Immature natural killer cell (primary cell): ENCODE data around the gene MYH6. TPM values are rescaled to one million over a fixed set of nuclear protein-coding genes. Genes with fewer than 3 reads are reported as not detected.

ENCODE experiments used
- polyA plus RNA-seq, 3 donors: library from polyadenylated mRNA; unstranded; fragments of 300-500 nt; fragmentation: Illumina TruSeq; gene quantifications; one replicate each; pipeline ENCODE4 v1.2.3, GENCODE V29; 2021

The MYH6 gene
- polyA plus RNA-seq, 3 donors from 2014 or later = not detected

Other genes with a start within 250 kb of the MYH6 start
- under 1 TPM in 1 of 3 donors, not detected in 2; 0.45 TPM for gene SLC7A8, start 224.6 kb downstream of the MYH6 start, polyA plus RNA-seq
- not detected for gene RNF212B, start 170.3 kb downstream of the MYH6 start, polyA plus RNA-seq
- 1 to 10 TPM; 1.2 to 4.9 (median 2.1) TPM for gene HOMEZ, start 122.1 kb downstream of the MYH6 start, polyA plus RNA-seq
- 1 to 10 TPM in 2 of 3 donors, not detected in 1; 1.4 to 2.0 TPM for gene PPP1R3E, start 105.4 kb downstream of the MYH6 start, polyA plus RNA-seq
- 1 to 10 TPM in 1 of 3 donors, under 1 TPM in 2; 0.07 to 1.2 (median 0.69) TPM for gene BCL2L2, start 101.4 kb downstream of the MYH6 start, polyA plus RNA-seq
- gene PABPN1, start 86.8 kb downstream of the MYH6 start, polyA plus RNA-seq = 100 to 1,000 TPM in 2 of 3 donors, 10 to 100 TPM in 1; 86.2 to 114 (median 113) TPM
- gene SLC22A17, start 55.4 kb downstream of the MYH6 start, polyA plus RNA-seq = under 1 TPM in 1 of 3 donors, not detected in 2; 0.18 TPM
- not detected for gene EFS, start 43.1 kb downstream of the MYH6 start, polyA plus RNA-seq
- gene IL25, start 35.5 kb downstream of the MYH6 start, polyA plus RNA-seq = not detected
- gene CMTM5, start 31.2 kb downstream of the MYH6 start, polyA plus RNA-seq = 1 to 10 TPM in 1 of 3 donors, under 1 TPM in 1, not detected in 1; 0.27 to 4.0 TPM
- gene MYH7, start 27.4 kb upstream of the MYH6 start, polyA plus RNA-seq = not detected
- gene NGDN, start 61.4 kb upstream of the MYH6 start, polyA plus RNA-seq = 10 to 100 TPM; 52.3 to 84.8 (median 81.5) TPM
- gene ZFHX2, start 143.5 kb upstream of the MYH6 start, polyA plus RNA-seq = under 1 TPM in 1 of 3 donors, not detected in 2; 0.12 TPM
- 10 to 100 TPM; 17.5 to 20.6 (median 19.5) TPM for gene THTPA, start 148.0 kb upstream of the MYH6 start, polyA plus RNA-seq
- gene AP1G2, start 159.5 kb upstream of the MYH6 start, polyA plus RNA-seq = 10 to 100 TPM; 62.9 to 80.7 (median 64.4) TPM
- under 1 TPM in 1 of 3 donors, not detected in 2; 0.10 TPM for gene JPH4, start 170.5 kb upstream of the MYH6 start, polyA plus RNA-seq
- under 1 TPM in 2 of 3 donors, not detected in 1; 0.28 to 0.58 TPM for gene DHRS2, start 228.1 kb upstream of the MYH6 start, polyA plus RNA-seq